GM19463 (cell line): ENCODE measurements around the gene MDH1B.

Experiments
- ATAC-seq: cut with Tn5 transposase; IDR thresholded peaks from one replicate; pipeline ENCODE4 v1.9.1; 2021; ENCODE audit warnings: mild to moderate bottlenecking, moderate library complexity; ENCODE audit not compliant: unreplicated experiment

Gene MDH1B

DNA sequence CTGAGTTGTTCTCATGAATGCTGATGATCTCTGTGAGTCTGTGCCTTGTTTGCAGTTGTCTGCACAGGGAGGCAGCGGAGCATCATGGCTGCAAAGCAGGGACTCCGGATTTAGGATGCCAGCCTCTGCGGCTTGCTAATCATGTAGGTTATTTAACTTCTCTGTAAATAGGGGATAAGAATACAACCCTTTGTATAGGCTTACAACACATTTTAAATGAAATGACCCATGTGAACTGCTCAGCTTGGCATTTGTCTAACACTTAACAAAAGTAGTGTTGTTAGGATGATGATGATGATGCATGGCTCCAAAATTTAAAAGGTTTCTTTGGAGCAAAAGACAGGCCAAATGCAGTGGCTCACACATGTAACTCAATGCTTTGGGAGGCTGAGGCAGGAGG lies 66.3 kb downstream of the MDH1B start:
- no peak for ATAC-seq

GRCh38 chr2:206696910-206697309 lies 68.2 kb downstream of the MDH1B start:
- no peak for ATAC-seq

GRCh38 chr2:206693399-206694137 lies 71.6 kb downstream of the MDH1B start:
- ATAC-seq, result peak; percentile 66

- ATAC-seq, result no peak
Observed at GRCh38 chr2:206692971-206693370, 72.2 kb downstream of the MDH1B start.

DNA sequence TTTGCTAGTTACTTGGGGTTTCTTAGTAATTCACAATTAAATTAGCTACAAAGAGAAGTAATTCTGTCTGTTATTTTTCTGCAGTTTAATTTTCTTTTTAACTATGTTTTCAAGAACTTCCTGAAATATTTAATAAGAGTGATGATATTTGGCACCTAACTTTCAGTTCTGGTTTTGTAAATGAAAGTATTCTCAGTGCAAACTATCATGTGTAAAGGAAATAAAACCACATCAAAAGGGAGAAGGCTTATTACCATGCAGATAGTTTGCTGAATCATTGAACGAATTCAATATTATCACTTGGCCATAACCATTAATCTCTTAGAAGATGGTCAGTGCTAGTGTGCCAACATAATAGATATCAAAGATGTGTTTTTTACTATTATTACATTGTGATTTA lies 76.1 kb downstream of the MDH1B start:
- no peak for ATAC-seq

DNA sequence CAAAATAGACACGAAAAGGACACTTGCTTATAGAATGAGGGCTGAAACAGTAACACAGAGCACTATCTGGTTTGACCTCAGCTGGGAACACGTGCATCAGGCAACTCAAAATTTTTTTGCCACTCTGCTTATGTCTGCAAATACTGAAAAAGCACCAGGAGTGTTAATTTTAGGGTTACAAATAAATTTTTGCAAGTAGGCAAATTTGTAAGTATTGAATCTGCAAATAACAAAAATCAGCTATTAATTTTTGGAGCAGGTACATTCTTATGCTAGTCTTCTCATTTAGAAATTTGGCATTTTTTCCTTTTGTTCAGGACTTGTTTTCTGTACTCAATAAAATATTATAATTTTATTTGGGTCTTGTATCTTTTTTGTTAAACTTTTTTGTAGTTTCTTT lies 76.7 kb downstream of the MDH1B start:
- ATAC-seq, result no peak
